GM19438 (cell line): ENCODE measurements around the gene C13orf46.

Experiments used
- ATAC-seq: cut with Tn5 transposase; IDR thresholded peaks from one replicate; pipeline ENCODE4 v1.9.1; 2021; ENCODE audit warnings: low read depth; ENCODE audit not compliant: unreplicated experiment

C13orf46 gene

DNA sequence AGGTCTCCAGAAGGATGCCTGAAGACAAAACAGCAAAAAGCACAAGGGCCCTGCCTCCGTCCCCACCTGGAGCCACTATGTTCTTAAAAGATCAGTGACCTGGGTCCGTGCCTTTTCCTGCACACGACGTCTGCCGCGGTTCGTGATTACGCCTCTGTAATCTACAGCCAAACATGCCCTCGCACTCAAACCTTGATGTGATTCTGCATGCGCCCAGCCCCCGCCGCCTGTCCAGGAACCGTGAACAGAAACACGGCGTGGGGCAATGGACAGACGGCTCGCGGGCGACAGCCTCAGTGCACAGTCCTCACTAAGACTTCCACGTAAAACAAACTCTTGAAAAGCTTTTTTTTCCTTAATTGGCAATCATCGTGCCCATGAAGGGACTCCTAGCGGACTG lies 15.5 kb downstream of the C13orf46 start:
- no peak for ATAC-seq

- ATAC-seq, result no peak
These were observed 17.3 kb downstream of the C13orf46 start for GRCh38 chr13:113956571-113956970.

DNA sequence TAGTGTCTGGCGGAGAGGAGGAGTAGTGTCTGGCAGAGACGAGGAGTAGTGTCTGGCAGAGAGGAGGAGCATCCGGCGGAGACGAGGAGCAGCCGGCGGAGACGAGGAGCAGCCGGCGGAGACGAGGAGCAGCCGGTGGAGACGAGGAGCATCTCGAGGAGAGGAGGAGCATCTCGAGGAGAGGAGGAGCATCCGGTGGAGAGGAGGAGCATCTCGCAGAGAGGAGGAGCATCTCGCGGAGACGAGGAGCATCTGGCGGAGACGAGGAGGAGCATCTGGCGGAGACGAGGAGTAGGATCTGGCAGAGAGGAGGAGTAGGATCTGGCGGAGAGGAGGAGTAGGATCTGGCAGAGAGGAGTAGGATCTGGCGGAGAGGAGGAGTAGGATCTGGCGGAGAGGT lies 18.2 kb downstream of the C13orf46 start:
- no peak for ATAC-seq

- ATAC-seq, result no peak
These were observed 18.6 kb downstream of the C13orf46 start for GRCh38 chr13:113955235-113955634.

- no peak for ATAC-seq
These were observed 19.6 kb downstream of the C13orf46 start for GRCh38 chr13:113954046-113954835.

DNA sequence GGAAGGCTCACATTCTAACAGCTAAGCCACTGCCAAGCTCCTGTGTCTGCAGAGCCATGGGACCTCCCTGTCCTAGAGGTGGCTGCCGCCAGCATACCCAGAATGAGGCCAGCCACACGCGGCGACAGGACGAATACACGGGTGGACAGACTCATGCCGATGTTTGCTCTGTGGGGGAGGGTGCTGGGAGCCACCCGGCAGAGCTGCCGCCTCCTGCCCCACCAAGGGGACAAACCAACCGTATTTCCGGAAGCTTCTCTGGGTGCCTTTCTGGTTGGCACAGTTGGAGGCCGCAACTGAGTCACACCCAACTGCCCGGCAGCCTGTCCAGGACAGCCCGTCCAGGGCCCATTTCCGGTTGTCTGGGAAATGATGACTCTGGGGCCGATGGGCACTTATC lies 20.3 kb downstream of the C13orf46 start:
- no peak for ATAC-seq

DNA sequence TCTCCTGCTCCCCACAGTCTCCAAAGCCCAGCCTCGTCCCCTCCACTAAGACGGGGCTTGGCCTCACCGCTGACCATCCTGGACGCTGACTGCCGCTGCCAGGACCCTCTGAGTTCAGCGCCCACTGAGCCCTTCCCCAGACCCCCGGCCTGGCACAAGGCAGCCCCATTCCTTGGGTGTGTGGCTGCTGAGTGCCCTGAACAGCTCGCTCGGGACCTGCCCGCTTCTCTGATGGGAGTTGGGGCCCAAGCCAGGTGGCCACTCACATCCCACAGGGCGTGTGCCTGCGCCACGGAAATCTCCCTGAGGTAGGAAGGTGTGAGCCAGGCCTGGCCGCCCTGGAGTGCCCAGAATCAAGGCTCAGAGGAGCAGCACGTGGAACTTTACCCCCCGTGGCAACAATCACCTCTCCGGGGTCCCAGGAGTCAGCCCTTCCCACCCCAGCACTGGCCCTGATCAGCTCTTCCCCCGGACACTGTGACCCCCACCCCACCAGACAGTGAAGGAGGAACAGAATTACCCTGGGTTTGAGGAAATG lies 20.8 kb downstream of the C13orf46 start:
- ATAC-seq, result no peak

DNA sequence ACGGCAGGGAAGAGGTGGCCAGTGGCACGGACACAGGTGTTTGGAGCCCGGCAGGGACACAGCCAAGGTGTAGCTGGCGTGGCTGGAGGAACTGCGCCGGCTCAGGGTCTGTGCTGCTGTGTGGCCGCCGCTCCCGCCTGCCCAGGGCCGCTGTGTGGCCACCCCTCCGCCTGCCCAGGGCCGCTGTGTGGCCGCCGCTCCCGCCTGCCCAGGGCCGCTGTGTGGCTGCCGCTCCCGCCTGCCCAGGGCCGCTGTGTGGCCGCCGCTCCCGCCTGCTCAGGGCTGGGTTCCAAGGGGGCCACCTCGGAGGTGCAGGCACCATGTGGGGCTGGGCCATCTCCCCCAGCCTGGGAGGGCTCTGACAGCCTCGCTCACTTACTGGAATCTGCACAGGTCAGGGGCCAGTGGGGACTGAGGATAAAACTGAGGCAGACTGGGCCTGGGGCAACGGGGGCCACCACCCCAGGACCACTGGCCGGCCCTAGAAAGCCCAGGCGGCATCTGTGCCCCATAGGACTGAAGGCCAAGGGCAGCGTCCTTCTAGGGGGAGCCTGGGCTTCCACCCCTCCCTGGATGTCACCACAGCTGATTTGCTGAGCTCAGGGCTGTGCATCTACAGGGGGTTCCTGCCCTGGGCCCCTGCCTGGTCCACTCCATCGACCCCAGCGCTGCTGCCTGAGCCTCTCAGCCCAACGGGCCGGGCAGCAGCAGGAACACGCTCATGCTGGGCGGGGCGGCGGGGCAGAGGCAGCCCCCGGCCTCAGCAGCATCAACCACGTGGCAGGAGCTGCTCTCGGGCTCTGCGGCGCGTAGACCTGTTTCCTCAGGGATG lies 21.5 kb downstream of the C13orf46 start:
- no peak for ATAC-seq

DNA sequence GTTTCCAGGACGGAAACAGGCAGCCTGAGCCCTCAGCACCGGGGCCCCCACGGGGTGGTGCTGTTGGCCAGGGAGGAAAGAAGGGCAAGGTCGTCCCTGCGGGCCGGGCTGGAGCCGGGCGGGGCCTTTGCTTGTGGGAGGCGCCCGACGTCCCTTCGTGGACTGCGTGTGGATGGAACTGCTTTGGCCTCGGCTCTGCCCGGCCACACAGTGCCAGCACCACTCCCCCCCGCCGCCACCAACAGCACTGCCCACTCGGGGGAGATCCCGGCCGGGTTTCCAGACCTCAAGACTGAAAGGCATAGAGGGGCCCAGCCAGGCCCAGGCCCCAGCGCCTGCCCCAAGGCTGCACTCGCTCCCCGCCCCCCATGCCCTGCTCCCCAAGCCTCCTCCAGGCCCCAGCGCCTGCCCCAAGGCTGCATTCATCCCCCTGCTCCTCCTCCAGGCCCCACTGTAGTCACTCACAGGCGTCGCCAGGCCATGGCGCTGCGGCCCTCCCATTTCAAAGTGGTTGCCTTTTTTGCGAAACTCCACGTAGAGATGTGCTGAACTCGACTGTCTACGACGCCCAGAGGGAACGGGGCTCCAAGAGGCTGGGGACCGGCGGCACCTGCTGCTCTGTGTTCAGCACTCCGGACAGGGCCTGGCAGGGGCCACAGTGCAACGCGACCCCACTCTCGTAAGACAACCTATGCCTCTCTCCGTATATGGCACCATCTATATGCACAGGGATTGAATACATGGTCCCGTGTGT lies 22.5 kb downstream of the C13orf46 start:
- peak; percentile 74 for ATAC-seq

GRCh38 chr13:113950451-113951245 lies 23.2 kb downstream of the C13orf46 start:
- ATAC-seq, result no peak

GRCh38 chr13:113949546-113949945 lies 24.3 kb downstream of the C13orf46 start:
- no peak for ATAC-seq

DNA sequence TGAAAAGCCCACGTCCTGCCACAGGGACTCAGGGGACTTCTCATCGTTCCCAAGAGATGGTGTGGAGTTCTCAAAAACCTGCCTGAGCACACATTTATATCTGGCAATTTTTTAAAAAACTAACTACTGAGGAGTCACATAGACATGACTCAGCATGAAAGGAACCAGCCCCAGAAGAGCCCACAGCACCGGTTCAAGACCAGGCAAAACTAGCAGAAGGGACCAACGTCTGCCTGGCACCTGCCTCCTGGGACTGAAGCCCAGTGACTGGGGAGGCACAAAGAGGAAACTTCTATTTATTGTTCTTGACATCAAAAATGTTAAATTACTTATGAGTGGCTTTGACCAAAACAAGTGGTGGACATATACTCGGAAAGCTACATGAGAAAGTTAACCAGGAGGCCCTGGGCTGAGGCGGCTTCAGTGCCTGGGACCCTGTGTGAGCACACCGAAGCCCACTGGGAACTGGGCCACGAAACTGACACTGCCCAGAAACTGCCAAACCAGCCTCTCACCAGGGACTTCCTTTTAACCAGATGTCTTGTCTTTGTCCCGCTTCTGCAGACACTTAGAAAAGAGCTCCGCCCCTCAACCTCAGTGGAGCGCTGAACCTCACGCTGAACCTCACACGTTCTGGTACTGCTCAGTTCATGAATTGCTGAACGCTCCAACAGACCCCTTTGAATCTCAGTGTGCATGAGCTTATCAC lies 25.7 kb downstream of the C13orf46 start:
- ATAC-seq, result no peak

- no peak for ATAC-seq
These were observed 26.4 kb downstream of the C13orf46 start for GRCh38 chr13:113947311-113948033.

GRCh38 chr13:113946409-113947181 lies 27.3 kb downstream of the C13orf46 start:
- no peak for ATAC-seq

GRCh38 chr13:113945857-113946408 lies 27.9 kb downstream of the C13orf46 start:
- no peak for ATAC-seq

DNA sequence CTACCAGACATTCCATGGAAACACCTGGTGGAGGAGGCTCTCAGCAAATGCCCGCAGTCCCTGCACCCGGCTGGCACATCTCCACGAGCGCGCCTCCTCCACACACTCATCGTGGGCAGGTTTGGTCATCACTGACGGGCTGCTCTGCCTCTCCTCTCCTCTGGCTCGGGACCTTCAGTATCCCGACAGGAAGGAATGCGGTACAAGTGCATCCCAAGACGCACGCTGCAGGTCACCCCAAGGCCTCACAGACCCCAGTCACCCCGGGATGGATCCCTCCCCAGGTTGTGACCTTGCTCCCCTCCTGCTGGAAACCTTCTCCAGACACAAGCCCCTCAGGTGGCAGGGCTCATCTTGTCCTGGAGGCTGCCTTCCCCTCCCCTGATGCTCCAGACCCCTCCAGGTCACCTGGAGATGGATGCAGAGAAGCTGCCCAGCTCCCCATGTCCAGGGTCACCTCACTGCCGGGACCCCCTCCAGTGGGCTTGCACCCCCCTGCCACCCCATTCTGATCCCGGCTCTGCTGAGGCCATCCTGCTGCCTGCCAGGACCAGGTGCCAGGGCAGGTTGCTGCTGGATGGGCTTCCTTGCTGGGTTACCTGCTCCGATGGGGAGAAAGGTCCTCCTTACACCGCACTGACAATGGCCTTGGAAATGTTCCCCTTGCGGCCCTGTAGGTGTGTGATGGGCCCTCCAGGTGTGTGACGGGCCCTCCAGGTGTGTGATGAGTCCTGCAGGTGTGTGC lies 29.9 kb downstream of the C13orf46 start:
- no peak for ATAC-seq

DNA sequence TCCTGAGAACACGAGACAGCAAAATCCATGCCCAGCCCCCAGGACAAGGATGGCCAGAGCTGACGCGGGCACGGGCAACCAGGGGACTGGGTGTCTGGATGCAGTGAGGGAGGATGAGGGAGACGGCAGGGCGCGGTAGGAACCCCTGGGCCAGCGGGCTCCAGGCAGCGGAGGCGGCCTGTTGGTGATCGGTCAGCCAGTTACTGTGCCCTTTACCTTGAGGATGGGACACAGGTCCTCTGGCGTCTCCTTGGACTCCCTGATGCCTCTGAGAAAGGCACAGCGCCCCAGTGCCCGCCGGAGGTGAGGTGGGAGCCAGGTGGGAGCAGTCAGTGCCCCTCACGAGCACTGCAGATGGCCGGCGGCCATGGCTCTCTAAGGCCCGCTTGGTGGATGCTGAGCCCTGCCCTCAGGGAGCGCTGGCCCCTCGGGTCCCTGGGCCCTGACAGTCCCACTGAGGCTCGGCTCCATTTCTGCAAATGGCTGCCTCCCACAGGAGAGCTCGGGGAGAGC lies 31.2 kb downstream of the C13orf46 start:
- ATAC-seq, result no peak
